DND-41 (cell line): Measurements from ENCODE around the gene RGS18.
A peak's percentile ranks its signal among the peaks of the same experiment; 100 is the strongest.

Experiments
- ATAC-seq: fragments of 200-7000 bp; cut with Tn5 transposase; 3 replicates; pipeline ENCODE4 v1.9.1; 2021; ENCODE audit warnings: low read depth; ENCODE audit not compliant: insufficient read depth
- DNase-seq: peaks from one replicate; pipeline ENCODE4 v3.0.0-alpha.2; 2020
- H2AFZ ChIP-seq: 2 replicates; pipeline ENCODE4 v1.6.0; 2012; ENCODE audit warnings: low read depth, low read length
- H3K27ac ChIP-seq: 2 replicates; pipeline ENCODE4 v1.5.1; 2012; ENCODE audit warnings: low read length, inconsistent platforms
- H3K27me3 ChIP-seq: fragments of 200-600 bp; sonication (generic); 2 replicates; pipeline ENCODE4 v1.6.0; 2012; ENCODE audit warnings: low read length, mild to moderate bottlenecking, inconsistent platforms; ENCODE audit not compliant: insufficient read depth, poor library complexity
- H3K36me3 ChIP-seq: 2 replicates; pipeline ENCODE4 v1.5.1; 2012; ENCODE audit warnings: low read length, inconsistent platforms; ENCODE audit not compliant: insufficient read depth
- H3K4me1 ChIP-seq: 2 replicates; pipeline ENCODE4 v1.5.1; 2012; ENCODE audit warnings: mild to moderate bottlenecking, low read length; ENCODE audit not compliant: insufficient read depth
- H3K4me2 ChIP-seq: 2 replicates; pipeline ENCODE4 v1.6.0; 2012; ENCODE audit warnings: mild to moderate bottlenecking, moderate library complexity, low read length, inconsistent platforms; ENCODE audit not compliant: insufficient read depth
- H3K4me3 ChIP-seq, 2 experiments: fragments of 200-600 bp in 1 of 2; shearing (Covaris generic) in 1 of 2; 2 replicates each; pipeline ENCODE4 v1.5.1; 2012 to 2016; ENCODE audit warnings: inconsistent platforms in 2 of 2, low read length in 2 of 2, mild to moderate bottlenecking in 2 of 2, low read depth in 1 of 2, moderate library complexity in 1 of 2
- H3K79me2 ChIP-seq: 2 replicates; pipeline ENCODE4 v1.6.0; 2012; ENCODE audit warnings: low read length, inconsistent platforms; ENCODE audit not compliant: insufficient read depth
- H3K9ac ChIP-seq: 2 replicates; pipeline ENCODE4 v1.6.0; 2012; ENCODE audit warnings: low read depth, mild to moderate bottlenecking, inconsistent platforms, low read length, moderate library complexity
- H3K9me3 ChIP-seq: 2 replicates; pipeline ENCODE4 v1.5.1; 2012; ENCODE audit warnings: low read length, moderate library complexity, mild to moderate bottlenecking, inconsistent platforms; ENCODE audit not compliant: insufficient read depth, severe bottlenecking
- H4K20me1 ChIP-seq: 2 replicates; pipeline ENCODE4 v1.6.0; 2012; ENCODE audit warnings: low read length; ENCODE audit not compliant: insufficient read depth
- CTCF ChIP-seq: IDR thresholded peaks from 2 replicates; pipeline ENCODE4 v1.5.1; 2012; ENCODE audit warnings: borderline replicate concordance, low read length, moderate library complexity, mild to moderate bottlenecking; ENCODE audit not compliant: poor library complexity, severe bottlenecking; ENCODE audit errors: extremely low read depth
- EZH2 ChIP-seq: IDR thresholded peaks from 3 replicates; pipeline ENCODE4 v1.6.1; 2012; ENCODE audit warnings: borderline replicate concordance, low read depth, mild to moderate bottlenecking, moderate library complexity, low read length, inconsistent platforms; ENCODE audit not compliant: severe bottlenecking

The RGS18 gene

DNA sequence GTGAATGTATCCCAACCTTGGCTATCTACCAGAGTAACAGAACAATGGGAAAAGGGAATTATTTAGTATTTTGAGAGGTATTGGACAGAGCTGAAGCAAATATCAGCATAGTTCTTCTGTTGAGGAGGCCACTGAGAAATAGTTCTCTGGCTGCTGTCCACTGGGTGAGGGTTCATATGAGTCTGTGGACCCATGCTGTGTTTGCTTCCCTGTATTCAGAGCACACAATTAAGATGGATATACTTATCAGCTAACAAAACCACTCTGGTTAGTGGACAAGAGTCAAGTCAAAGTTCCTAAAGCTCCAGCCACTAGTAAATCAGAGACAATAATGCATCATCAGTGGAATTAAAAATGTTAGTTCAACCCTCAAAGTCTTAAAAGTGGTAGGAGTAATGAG, 66.1 kb downstream of the RGS18 start:
- Histone ChIP-seq H3K4me1 (peaks cover 8% of the 10 kb centered on the region), H2AFZ (no peak overlapping the region), H3K4me3 (no peak overlapping the region), H3K9me3 (no peaks in the 10 kb centered on the region), H3K27me3 (no peaks in the 10 kb centered on the region), H3K9ac (no peak overlapping the region), H3K79me2 (no peaks in the 10 kb centered on the region), H3K27ac (no peak overlapping the region), H4K20me1 (no peaks in the 10 kb centered on the region), H3K4me2 (no peak overlapping the region), H3K36me3 (no peaks in the 10 kb centered on the region)
- ATAC-seq = no peak
- TF ChIP-seq CTCF (no peak), EZH2 (no peak)
- DNase-seq = no peak

- no peak overlapping the region for H3K27ac ChIP-seq
- no peaks in the 10 kb centered on the region for H3K9me3 ChIP-seq
- H3K79me2 ChIP-seq = no peaks in the 10 kb centered on the region
- DNase-seq (no peak), ATAC-seq (no peak)
- no peaks in the 10 kb centered on the region for H4K20me1 ChIP-seq
- H2AFZ ChIP-seq = no peak overlapping the region
- TF ChIP-seq CTCF (no peak), EZH2 (no peak)
- no peak overlapping the region for H3K4me2 ChIP-seq
- no peak overlapping the region for H3K9ac ChIP-seq
- H3K4me3 ChIP-seq = no peak overlapping the region
- H3K27me3 ChIP-seq = no peaks in the 10 kb centered on the region
- peaks cover 8% of the 10 kb centered on the region for H3K4me1 ChIP-seq
- H3K36me3 ChIP-seq = no peaks in the 10 kb centered on the region
These were observed 66.6 kb downstream of the RGS18 start for GRCh38 chr1:192224846-192225245.

GRCh38 chr1:192225266-192225665, 67.0 kb downstream of the RGS18 start:
- Histone ChIP-seq H3K9ac (no peak overlapping the region), H3K4me2 (no peak overlapping the region), H3K27me3 (no peaks in the 10 kb centered on the region), H4K20me1 (no peaks in the 10 kb centered on the region), H3K9me3 (no peaks in the 10 kb centered on the region), H3K27ac (no peak overlapping the region), H2AFZ (no peak overlapping the region), H3K4me1 (peaks cover 8% of the 10 kb centered on the region), H3K4me3 (no peak overlapping the region), H3K36me3 (no peaks in the 10 kb centered on the region), H3K79me2 (no peaks in the 10 kb centered on the region)
- DNase-seq (no peak), ATAC-seq (0 out of 3 replicates have a peak, but pooled peaks have one; percentile 14)
- no peak for TF ChIP-seq EZH2
- TF ChIP-seq CTCF = no peak

DNA sequence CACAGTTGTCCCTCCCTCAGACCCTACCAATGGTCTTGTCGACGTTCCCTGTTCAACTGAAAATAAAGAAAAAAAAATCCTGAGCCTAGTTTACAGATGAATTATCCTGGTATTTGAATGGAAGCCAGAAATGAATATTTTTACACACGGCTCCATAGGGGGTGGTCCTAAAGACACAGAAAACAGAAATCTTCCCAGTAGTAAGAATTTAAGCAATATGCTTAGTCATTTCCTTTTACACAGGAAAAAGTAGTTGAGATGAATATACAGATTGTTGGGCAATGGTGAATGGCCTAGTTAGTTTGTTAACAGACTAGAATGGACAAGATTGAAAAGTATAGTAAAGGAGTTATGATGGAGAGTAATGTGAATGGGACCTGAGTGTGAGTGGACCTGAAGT, 67.4 kb downstream of the RGS18 start:
- Histone ChIP-seq H3K4me2 (no peak overlapping the region), H3K4me3 (no peak overlapping the region), H3K9ac (no peak overlapping the region), H3K36me3 (no peaks in the 10 kb centered on the region), H3K27me3 (no peaks in the 10 kb centered on the region), H3K27ac (no peak overlapping the region), H3K4me1 (peaks cover 8% of the 10 kb centered on the region), H3K79me2 (no peaks in the 10 kb centered on the region), H2AFZ (0 out of 2 replicates have a peak overlapping the region, but pooled peaks have one; percentile 34), H3K9me3 (no peaks in the 10 kb centered on the region), H4K20me1 (no peaks in the 10 kb centered on the region)
- no peak for TF ChIP-seq CTCF
- TF ChIP-seq EZH2 = no peak
- ATAC-seq (peak; percentile 29; the same call in 2 of the 3 replicates), DNase-seq (no peak)
